Stomach (tissue), 4 donors: ENCODE measurements around the gene SYT2.

Experiments
- EP300 ChIP-seq: sonication (generic); formaldehyde crosslinking; IDR thresholded peaks from one replicate; pipeline ENCODE4 v1.6.1; 2017; ENCODE audit warnings: antibody characterized with exemption
- POLR2A ChIP-seq, 4 donors: fragments of 450-650 bp; IDR thresholded peaks; one replicate each; pipeline ENCODE4 v1.6.1; 2016; ENCODE audit warnings: antibody characterized with exemption in 4 of 4, control low read depth in 2 of 4, mild to moderate bottlenecking in 1 of 4, moderate library complexity in 1 of 4
- POLR2AphosphoS5 ChIP-seq, 3 donors: sonication (generic); formaldehyde crosslinking; IDR thresholded peaks; one replicate each; pipeline ENCODE4 v1.6.1; 2016; ENCODE audit warnings: antibody characterized with exemption in 3 of 3
- TF ChIP-seq, protein P1 (sequence below), 7 experiments: fragments of 450-650 bp in 4 of 7; fragments of 200-600 bp in 3 of 7; sonication (generic) in 3 of 7; IDR thresholded peaks; one replicate each; pipeline ENCODE4 v1.5.1; 2016 to 2019; ENCODE audit warnings: antibody characterized with exemption in 7 of 7, control low read depth in 2 of 7, mild to moderate bottlenecking in 1 of 7

DNA sequence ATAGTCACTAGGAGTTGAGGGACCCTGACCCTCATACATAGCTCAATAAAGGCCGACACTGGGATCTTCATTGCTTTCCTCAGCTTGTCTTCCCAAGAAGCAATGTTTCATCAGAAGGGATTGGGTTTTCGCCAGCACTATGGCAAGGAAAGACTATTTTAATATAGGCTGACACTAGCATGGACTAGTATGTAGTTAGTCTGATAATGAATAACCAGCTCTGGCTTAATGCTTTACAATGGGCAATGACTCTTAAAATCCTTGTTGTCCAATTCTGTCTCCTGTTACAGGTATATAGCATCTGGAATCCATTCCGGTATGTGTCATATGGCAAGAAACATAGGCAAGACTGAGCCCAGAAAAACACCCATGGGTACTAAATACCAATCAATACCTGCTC lies 15.3 kb upstream of the SYT2 start:
- TF ChIP-seq, protein P1, sequence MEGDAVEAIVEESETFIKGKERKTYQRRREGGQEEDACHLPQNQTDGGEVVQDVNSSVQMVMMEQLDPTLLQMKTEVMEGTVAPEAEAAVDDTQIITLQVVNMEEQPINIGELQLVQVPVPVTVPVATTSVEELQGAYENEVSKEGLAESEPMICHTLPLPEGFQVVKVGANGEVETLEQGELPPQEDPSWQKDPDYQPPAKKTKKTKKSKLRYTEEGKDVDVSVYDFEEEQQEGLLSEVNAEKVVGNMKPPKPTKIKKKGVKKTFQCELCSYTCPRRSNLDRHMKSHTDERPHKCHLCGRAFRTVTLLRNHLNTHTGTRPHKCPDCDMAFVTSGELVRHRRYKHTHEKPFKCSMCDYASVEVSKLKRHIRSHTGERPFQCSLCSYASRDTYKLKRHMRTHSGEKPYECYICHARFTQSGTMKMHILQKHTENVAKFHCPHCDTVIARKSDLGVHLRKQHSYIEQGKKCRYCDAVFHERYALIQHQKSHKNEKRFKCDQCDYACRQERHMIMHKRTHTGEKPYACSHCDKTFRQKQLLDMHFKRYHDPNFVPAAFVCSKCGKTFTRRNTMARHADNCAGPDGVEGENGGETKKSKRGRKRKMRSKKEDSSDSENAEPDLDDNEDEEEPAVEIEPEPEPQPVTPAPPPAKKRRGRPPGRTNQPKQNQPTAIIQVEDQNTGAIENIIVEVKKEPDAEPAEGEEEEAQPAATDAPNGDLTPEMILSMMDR (IDR thresholded peaks at IDR 0.05), result no peak
- no peak for TF ChIP-seq POLR2A (IDR thresholded peaks at IDR 0.05)
- TF ChIP-seq POLR2AphosphoS5 (IDR thresholded peaks at IDR 0.05), result no peak
- no peak for TF ChIP-seq EP300
